Motor neuron (in vitro differentiated cells): ENCODE results near the gene EPHB3. TPM values are rescaled to one million over a fixed set of nuclear protein-coding genes. Genes with fewer than 3 reads are reported as not detected.

Experiments used
- ATAC-seq, 8 experiments: fragments of 200-7000 bp; cut with Tn5 transposase; replicated peaks in 6 of 8; 2 replicates each; pipeline ENCODE4 v1.8.0; 2021; ENCODE audit warnings: mild to moderate bottlenecking in 8 of 8, moderate library complexity in 8 of 8
- H3K27ac ChIP-seq, 2 donors: fragments of 250-450 bp; sonication (Bioruptor Pico); 2 replicates each; pipeline ENCODE4 v1.9.0; 2021; ENCODE audit warnings: antibody characterized with exemption in 2 of 2, mild to moderate bottlenecking in 2 of 2, moderate library complexity in 1 of 2
- H3K4me1 ChIP-seq, 2 donors: fragments of 250-450 bp; sonication (Bioruptor Pico); replicated peaks in 1 of 2; 2 replicates each; pipeline ENCODE4 v1.6.1; 2021; ENCODE audit warnings: antibody characterized with exemption in 2 of 2, mild to moderate bottlenecking in 2 of 2, moderate library complexity in 1 of 2
- H3K4me3 ChIP-seq, 5 donors: fragments of 250-450 bp; sonication (Bioruptor Pico); 2 replicates each; pipeline ENCODE4 v1.9.0; 2021; ENCODE audit warnings: antibody characterized with exemption in 5 of 5, mild to moderate bottlenecking in 5 of 5, moderate library complexity in 4 of 5
- WGBS, 10 experiments: fragments of 450-650 bp; shearing (Covaris generic); methylation state at CpG; one replicate each; pipeline ENCODE4 v1.0.0; 2022; 5-methylcytosine and 5-hydroxymethylcytosine counted together
- in situ Hi-C, 9 experiments: fragments of 400-800 bp; cut with MboI; loops; one replicate each; pipeline ENCODE4 v1.15.0; 2021; ENCODE audit warnings: low sequenced_read_pairs in 9 of 9, low pct_unique_long_range_greater_than_20kb in 2 of 9; ENCODE audit not compliant: unreplicated experiment in 9 of 9
- total RNA-seq, 8 experiments: library from RNA; unstranded; fragments of 300-600 nt; gene quantifications; 2 replicates each; pipeline versions ENCODE4 v1.2.3 to v1.2.4, GENCODE V29; 2022

The EPHB3 gene
- total RNA-seq, 8 experiments from 2014 or later, result 2.3 to 40.3 (median 16.9) TPM

- Histone ChIP-seq H3K4me3 (no peak overlapping the region), H3K27ac (no peak overlapping the region), H3K4me1 (peaks cover 46% of the 10 kb centered on the region in 2 donors)
- ATAC-seq, result no peak
- in situ Hi-C loops, result loop anchor here in 1 of 9 experiments (25.0 kb wide), 1 partner anchor 133 kb away; the partner anchor contains the start of gene MAGEF1
- 80 to 100% (median 95%) methylated on average over 1 to 12 of the region's 22 CpGs; no CpG with 5 or more reads in 4 of the 10 experiments for WGBS, 10 experiments
These were observed 17.9 kb downstream of the EPHB3 start for GRCh38 chr3:184579513-184579912.

DNA sequence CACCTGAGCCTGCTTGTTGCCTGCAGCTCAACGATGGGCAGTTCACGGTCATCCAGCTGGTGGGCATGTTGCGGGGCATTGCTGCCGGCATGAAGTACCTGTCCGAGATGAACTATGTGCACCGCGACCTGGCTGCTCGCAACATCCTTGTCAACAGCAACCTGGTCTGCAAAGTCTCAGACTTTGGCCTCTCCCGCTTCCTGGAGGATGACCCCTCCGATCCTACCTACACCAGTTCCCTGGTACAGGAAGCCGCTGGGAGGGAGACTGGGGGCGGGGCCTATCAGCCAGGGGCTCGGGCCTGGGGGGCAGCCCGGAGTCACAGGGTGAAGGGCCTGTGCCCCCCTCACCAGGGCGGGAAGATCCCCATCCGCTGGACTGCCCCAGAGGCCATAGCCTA is 18.8 kb downstream of the EPHB3 start:
- in situ Hi-C loops, result loop anchor here in 2 of 9 experiments (10.0 to 25.0 kb wide), 2 partner anchors 132 to 144 kb away; partner anchors contain the start of gene MAGEF1 (in 1 of the 2)
- 89 to 100% (median 91%) methylated on average over 4 to 10 of the region's 16 CpGs; no CpG with 5 or more reads in 6 of the 10 experiments for WGBS, 10 experiments

GRCh38 chr3:184581331-184581855 is 19.8 kb downstream of the EPHB3 start:
- H3K4me3 ChIP-seq, result no peak overlapping the region
- WGBS, 10 experiments, result 80 to 100% (median 93%) methylated on average over 1 to 7 of the region's 15 CpGs; no CpG with 5 or more reads in 4 of the 10 experiments
- H3K4me1 ChIP-seq, result peaks cover 33% of the 10 kb centered on the region in 2 donors
- peak overlapping the region in 1 of 2 donors; percentile 93 for H3K27ac ChIP-seq
- in situ Hi-C loops, result loop anchor here in 2 of 9 experiments (10.0 to 25.0 kb wide), 2 partner anchors 131 to 143 kb away; partner anchors contain the start of gene MAGEF1 (in 1 of the 2)
- no peak for ATAC-seq

More for the DNA sequence above, 18.8 kb downstream of the EPHB3 start:
- no peak for ATAC-seq
- no peak overlapping the region for H3K4me3 ChIP-seq
- H3K4me1 ChIP-seq, result peaks cover 40 to 44% of the 10 kb centered on the region in 2 donors
- no peak overlapping the region for H3K27ac ChIP-seq

DNA sequence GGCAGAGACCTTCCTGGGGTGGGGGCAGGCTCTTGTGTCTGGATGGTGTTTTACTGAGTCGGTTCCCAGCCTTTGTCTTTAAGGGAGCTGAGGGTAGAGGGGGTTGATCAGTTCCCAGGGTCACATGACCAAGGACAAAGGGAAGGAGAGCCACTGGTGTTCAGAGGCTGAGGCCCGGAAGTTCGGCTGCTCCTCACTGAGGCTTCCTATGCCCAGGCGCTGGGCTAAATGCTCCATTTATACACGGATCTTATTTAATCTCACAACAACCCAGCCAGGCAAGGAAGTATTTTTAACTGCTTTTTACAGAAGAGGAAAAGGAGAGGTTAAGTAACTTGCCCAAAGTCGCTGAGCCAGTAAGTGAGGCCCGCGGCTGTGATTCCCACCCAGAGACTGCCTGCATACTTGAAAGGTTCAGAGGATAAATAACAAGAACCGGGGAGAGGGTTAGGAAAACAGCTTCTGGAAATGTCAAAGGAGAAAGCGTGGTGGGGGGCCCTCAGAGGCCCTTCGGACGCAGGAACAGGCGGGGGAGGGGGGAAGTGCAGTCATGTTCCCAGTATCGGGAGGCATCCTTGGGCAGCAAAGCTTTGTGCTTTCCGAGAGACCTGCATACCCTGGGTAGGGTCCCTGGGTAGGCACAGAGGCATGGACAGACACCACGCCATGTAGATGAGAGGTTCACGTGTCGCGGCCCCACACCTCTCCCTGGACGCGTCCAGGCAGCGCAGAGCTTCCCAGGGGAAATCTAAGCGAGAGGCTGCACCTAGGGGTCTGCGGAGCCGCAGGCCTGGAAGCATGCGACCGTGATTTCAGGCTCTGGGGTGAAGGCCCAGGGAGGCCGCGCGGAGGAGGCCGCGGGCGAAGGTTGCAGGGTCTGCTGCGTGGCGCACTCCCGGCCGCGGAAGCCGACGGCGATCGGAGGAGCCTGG is 21.3 kb downstream of the EPHB3 start:
- Histone ChIP-seq H3K27ac (peak overlapping the region; percentile 80 to 93), H3K4me3 (peak overlapping the region; percentile 6 to 28 (median 22)), H3K4me1 (peaks cover 32 to 33% of the 10 kb centered on the region in 2 donors)
- ATAC-seq, result peak; percentile 16 to 58 (median 31)
- 4 to 80% (median 28%) methylated on average over 1 to 8 of the region's 42 CpGs; no CpG with 5 or more reads in 2 of the 10 experiments for WGBS, 10 experiments
- in situ Hi-C loops, result loop anchor here in 2 of 9 experiments (10.0 to 25.0 kb wide), 2 partner anchors 129 to 142 kb away; partner anchors contain the start of gene MAGEF1 (in 1 of the 2)

DNA sequence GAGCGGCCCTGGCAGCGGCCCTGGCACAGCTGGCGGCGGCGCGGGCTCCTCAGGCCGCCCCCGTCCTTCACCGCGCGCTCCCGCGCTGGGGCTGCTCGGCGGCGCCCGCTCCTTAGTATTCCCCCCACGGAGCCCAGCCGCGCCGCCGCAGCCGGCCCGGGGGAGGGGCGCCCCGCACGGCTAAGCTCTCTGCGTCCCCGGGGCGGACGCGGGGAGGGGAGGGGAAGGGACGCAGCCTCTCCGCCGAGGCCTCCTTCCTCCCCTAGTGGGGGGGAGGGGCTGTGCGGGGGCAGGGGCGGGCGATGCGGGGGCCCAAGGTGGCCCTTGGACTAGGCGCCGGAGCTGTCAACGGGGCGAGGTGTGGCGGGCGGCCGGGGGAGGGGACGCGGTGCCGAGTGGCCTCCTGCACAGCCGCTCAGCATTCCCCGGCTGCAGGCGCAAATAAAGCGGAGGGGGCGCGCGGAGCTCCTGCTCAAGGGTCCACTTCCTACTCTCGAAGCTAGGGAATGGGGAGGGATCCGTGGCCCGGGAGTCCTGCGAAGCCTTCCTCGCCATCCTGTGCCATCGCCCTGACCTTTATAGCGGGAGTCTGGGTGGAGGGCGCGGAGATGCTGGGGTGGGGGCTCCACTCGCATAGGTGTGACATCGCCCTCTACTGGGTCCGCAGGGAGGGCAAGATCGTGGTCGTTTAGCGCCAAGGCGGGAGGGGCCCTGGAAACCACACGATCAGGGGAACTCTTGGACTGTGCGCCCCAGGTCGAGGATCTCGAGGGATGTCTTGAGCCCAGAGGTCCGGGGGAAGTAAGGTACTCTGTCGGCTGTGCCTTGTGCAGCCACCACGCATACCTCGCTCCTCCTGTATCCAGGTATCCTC is 22.2 kb downstream of the EPHB3 start:
- Histone ChIP-seq H3K4me3 (peak overlapping the region; percentile 6 to 28 (median 22)), H3K27ac (peak overlapping the region; percentile 80 to 93), H3K4me1 (peaks cover 32 to 33% of the 10 kb centered on the region in 2 donors)
- peak; percentile 67 to 83 (median 78) for ATAC-seq
- WGBS, 10 experiments, result 100% methylated on average over 1 of the region's 80 CpGs; no CpG with 5 or more reads in 9 of the 10 experiments
- in situ Hi-C loops, result loop anchor here in 2 of 9 experiments (10.0 to 25.0 kb wide), 2 partner anchors 128 to 141 kb away; partner anchors contain the start of gene MAGEF1 (in 1 of the 2)

- in situ Hi-C loops, result loop anchor here in 2 of 9 experiments (10.0 to 25.0 kb wide), 2 partner anchors 128 to 140 kb away; partner anchors contain the start of gene MAGEF1 (in 1 of the 2)
- peak in 6 of 8 experiments; percentile 24 to 63 (median 58) for ATAC-seq
- peaks cover 32 to 33% of the 10 kb centered on the region in 2 donors for H3K4me1 ChIP-seq
- H3K4me3 ChIP-seq, result peak overlapping the region in 1 of 5 donors; percentile 28
- 13 to 97% (median 60%) methylated on average over 1 to 7 of the region's 11 CpGs; no CpG with 5 or more reads in 3 of the 10 experiments for WGBS, 10 experiments
- H3K27ac ChIP-seq, result peak overlapping the region; percentile 80 to 93
These were observed 22.9 kb downstream of the EPHB3 start for GRCh38 chr3:184584464-184584891.

DNA sequence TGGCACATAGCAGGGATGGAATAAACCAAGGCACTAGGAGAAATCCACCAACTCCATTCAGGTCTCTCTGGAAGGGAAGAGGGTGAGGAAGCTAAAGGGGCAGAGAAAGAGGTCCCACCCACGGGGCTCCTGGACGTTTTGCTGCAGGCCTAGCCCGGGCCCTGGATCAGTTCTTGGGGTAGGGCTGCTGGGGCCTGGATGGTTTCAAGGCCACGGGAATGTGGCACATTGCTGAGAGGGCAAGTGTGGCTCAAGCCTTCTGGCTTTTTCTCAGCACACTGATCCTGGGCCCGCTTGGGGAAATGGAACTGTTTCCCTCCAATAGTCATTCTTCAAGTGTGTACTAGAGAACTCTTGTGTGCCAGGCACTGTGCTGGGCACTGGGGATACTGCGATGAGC is 24.0 kb downstream of the EPHB3 start:
- no peak for ATAC-seq
- Histone ChIP-seq H3K4me1 (peaks cover 34 to 35% of the 10 kb centered on the region in 2 donors), H3K27ac (no peak overlapping the region), H3K4me3 (no peak overlapping the region)
- WGBS, 10 experiments, result 20 to 100% (median 57%) methylated on average over 1 to 4 of the region's 6 CpGs; no CpG with 5 or more reads in 5 of the 10 experiments
- in situ Hi-C loops, result loop anchor here in 2 of 9 experiments (10.0 to 25.0 kb wide), 2 partner anchors 127 to 139 kb away; partner anchors contain the start of gene MAGEF1 (in 1 of the 2)

GRCh38 chr3:184586851-184587250 is 25.3 kb downstream of the EPHB3 start:
- in situ Hi-C loops, result loop anchor here in 2 of 9 experiments (10.0 to 25.0 kb wide), 2 partner anchors 125 to 138 kb away; partner anchors contain the start of gene MAGEF1 (in 1 of the 2)
- 68 to 100% (median 94%) methylated on average over 1 to 7 of the region's 8 CpGs; no CpG with 5 or more reads in 5 of the 10 experiments for WGBS, 10 experiments
- peaks cover 38% of the 10 kb centered on the region in 2 donors for H3K4me1 ChIP-seq
- H3K27ac ChIP-seq, result no peak overlapping the region
- no peak for ATAC-seq
- no peak overlapping the region for H3K4me3 ChIP-seq

DNA sequence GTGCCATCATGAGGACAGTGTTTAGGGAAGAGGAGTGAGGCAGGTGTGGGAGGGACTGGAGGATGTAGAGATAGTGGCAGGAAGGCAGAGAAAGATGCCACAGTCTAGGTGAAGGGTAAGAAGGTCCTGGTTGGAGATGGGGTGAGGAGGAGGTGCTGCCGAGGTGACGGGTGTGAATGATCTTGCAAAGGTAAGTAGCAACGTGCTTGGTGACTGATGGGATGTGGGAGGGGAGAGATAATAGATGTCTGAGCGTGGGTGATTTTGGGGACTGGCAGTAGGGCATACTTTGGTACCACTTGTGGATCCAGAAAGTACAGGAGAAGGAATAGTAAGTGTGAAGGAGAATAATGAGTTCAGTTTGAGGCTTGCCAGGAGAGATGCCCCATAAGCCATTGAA is 27.2 kb downstream of the EPHB3 start:
- WGBS, 10 experiments, result 67 to 100% (median 75%) methylated on average over 1 to 4 of the region's 4 CpGs; no CpG with 5 or more reads in 3 of the 10 experiments
- ATAC-seq, result no peak
- H3K4me3 ChIP-seq, result no peak overlapping the region
- no peak overlapping the region for H3K27ac ChIP-seq
- in situ Hi-C loops, result loop anchor here in 2 of 9 experiments (10.0 to 25.0 kb wide), 2 partner anchors 124 to 136 kb away; partner anchors contain the start of gene MAGEF1 (in 1 of the 2)
- H3K4me1 ChIP-seq, result peaks cover 37 to 42% of the 10 kb centered on the region in 2 donors

DNA sequence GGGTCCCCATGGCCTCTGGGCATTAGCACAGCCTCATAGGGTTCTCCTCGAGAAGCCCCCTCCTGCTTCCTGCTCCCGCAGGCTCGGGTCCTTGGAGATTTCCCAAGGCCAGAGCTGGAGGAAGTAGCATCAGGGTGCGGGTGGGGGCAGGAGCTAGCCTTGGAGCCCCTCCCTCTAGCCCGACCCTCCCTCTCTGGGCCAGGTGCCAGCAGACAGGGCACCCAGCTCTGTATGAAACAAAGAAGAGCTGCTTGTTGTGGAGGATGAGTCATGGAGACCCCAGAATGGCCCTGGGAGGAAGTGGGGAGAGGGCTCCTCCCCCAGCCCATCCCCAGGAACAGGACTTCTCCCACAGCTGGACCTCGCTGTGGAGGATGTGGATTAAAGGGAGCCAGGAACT is 29.2 kb downstream of the EPHB3 start:
- Histone ChIP-seq H3K4me1 (peaks cover 41 to 49% of the 10 kb centered on the region in 2 donors), H3K4me3 (no peak overlapping the region), H3K27ac (peak overlapping the region in 1 of 2 donors; percentile 10)
- WGBS, 10 experiments, result 33 to 100% (median 65%) methylated on average over 1 to 6 of the region's 6 CpGs; no CpG with 5 or more reads in 4 of the 10 experiments
- ATAC-seq, result peak in 5 of 8 experiments; percentile 58 to 69 (median 62)
- in situ Hi-C loops, result loop anchor here in 1 of 9 experiments (25.0 kb wide), 1 partner anchor 122 kb away; the partner anchor contains the start of gene MAGEF1

- Histone ChIP-seq H3K4me3 (no peak overlapping the region), H3K27ac (no peak overlapping the region), H3K4me1 (peaks cover 41 to 52% of the 10 kb centered on the region in 2 donors)
- WGBS, 10 experiments, result 80 to 90% methylated on average over 1 to 2 of the region's 6 CpGs; no CpG with 5 or more reads in 8 of the 10 experiments
- ATAC-seq, result no peak
- in situ Hi-C loops, result loop anchor here in 1 of 9 experiments (25.0 kb wide), 1 partner anchor 121 kb away; the partner anchor contains the start of gene MAGEF1
These were observed 30.2 kb downstream of the EPHB3 start for GRCh38 chr3:184591789-184592188.
